Stomach smooth muscle (tissue), 2 donors: ENCODE results near the gene E2F2.
A peak's percentile ranks its signal among the peaks of the same experiment; 100 is the strongest.
"Not testable (repeated sequence)": the region's sequence is repeated elsewhere in the genome, so short reads cannot be mapped to it uniquely, and the experiment has no call there.

Experiments
- H3K27ac ChIP-seq: one replicate; pipeline ENCODE4 v1.7.0; 2013; ENCODE audit warnings: mild to moderate bottlenecking, low read length, inconsistent platforms
- H3K27me3 ChIP-seq, 2 donors: one replicate each; pipeline ENCODE4 v1.7.0; 2013; ENCODE audit warnings: low read length in 2 of 2; ENCODE audit not compliant: insufficient read depth in 2 of 2, control insufficient read depth in 1 of 2
- H3K36me3 ChIP-seq, 2 donors: one replicate each; pipeline ENCODE4 v1.7.0; 2013; ENCODE audit warnings: low read length in 2 of 2; ENCODE audit not compliant: control insufficient read depth in 2 of 2, insufficient read depth in 2 of 2
- H3K4me1 ChIP-seq: one replicate; pipeline ENCODE4 v1.7.0; 2013; ENCODE audit warnings: low read length; ENCODE audit not compliant: control insufficient read depth, insufficient read depth
- H3K4me3 ChIP-seq, 2 donors: one replicate each; pipeline ENCODE4 v1.7.0; 2013; ENCODE audit warnings: low read length in 2 of 2
- H3K9ac ChIP-seq, 2 donors: one replicate each; pipeline ENCODE4 v1.7.0; 2013; ENCODE audit warnings: low read length in 2 of 2, mild to moderate bottlenecking in 1 of 2
- H3K9me3 ChIP-seq, 2 donors: one replicate each; pipeline ENCODE4 v1.7.0; 2013; ENCODE audit warnings: low read length in 2 of 2; ENCODE audit not compliant: control insufficient read depth in 2 of 2
- donor health status: healthy.
- donor health status: Pancreatic carcinoma.

E2F2 gene

GRCh38 chr1:23543707-23544443 lies 12.8 kb upstream of the E2F2 start:
- peaks cover 18% of the 10 kb centered on the region for H3K4me1 ChIP-seq
- H3K36me3 ChIP-seq, result no peaks in the 10 kb centered on the region
- H3K9ac ChIP-seq, result no peak overlapping the region
- H3K4me3 ChIP-seq, result no peak overlapping the region
- no peak overlapping the region for H3K27ac ChIP-seq
- H3K27me3 ChIP-seq, result no peaks in the 10 kb centered on the region
- H3K9me3 ChIP-seq, result no peaks in the 10 kb centered on the region

- H3K4me3 ChIP-seq, H3K27ac ChIP-seq, H3K9ac ChIP-seq, H3K27me3 ChIP-seq, H3K36me3 ChIP-seq, H3K9me3 ChIP-seq: not testable (repeated sequence)
- peaks cover 18% of the 10 kb centered on the region for H3K4me1 ChIP-seq
Measured at GRCh38 chr1:23542940-23543339, 11.9 kb upstream of the E2F2 start.

- no peaks in the 10 kb centered on the region for H3K9me3 ChIP-seq
- H3K4me1 ChIP-seq, result peaks cover 10% of the 10 kb centered on the region
- no peaks in the 10 kb centered on the region for H3K27me3 ChIP-seq
- H3K27ac ChIP-seq, result no peak overlapping the region
- peak overlapping the region in 1 of 2 donors; percentile 58 for H3K4me3 ChIP-seq
- H3K36me3 ChIP-seq, result no peaks in the 10 kb centered on the region
- peak overlapping the region in 1 of 2 donors; percentile 62 for H3K9ac ChIP-seq
Measured at GRCh38 chr1:23539698-23540266, 8.7 kb upstream of the E2F2 start.

- no peaks in the 10 kb centered on the region for H3K36me3 ChIP-seq
- no peaks in the 10 kb centered on the region for H3K27me3 ChIP-seq
- no peak overlapping the region for H3K9ac ChIP-seq
- H3K4me3 ChIP-seq, result no peak overlapping the region
- H3K27ac ChIP-seq, result no peak overlapping the region
- no peaks in the 10 kb centered on the region for H3K9me3 ChIP-seq
- peaks cover 7% of the 10 kb centered on the region for H3K4me1 ChIP-seq
Measured at GRCh38 chr1:23537296-23537973, 6.4 kb upstream of the E2F2 start.

- Histone ChIP-seq H3K36me3 (no peaks in the 10 kb centered on the region), H3K9ac (no peak overlapping the region), H3K27me3 (peaks cover 11 to 13% of the 10 kb centered on the region in 2 donors), H3K27ac (no peak overlapping the region), H3K4me1 (peaks cover 20% of the 10 kb centered on the region), H3K9me3 (no peaks in the 10 kb centered on the region), H3K4me3 (no peak overlapping the region)
Measured at GRCh38 chr1:23533246-23534023, 2.4 kb upstream of the E2F2 start.

- peak overlapping the region; percentile 41 for H3K27ac ChIP-seq
- peak overlapping the region; percentile 51 to 60 for H3K9ac ChIP-seq
- H3K4me1 ChIP-seq, result peaks cover 24% of the 10 kb centered on the region
- peaks cover 17 to 18% of the 10 kb centered on the region in 2 donors for H3K27me3 ChIP-seq
- no peaks in the 10 kb centered on the region for H3K36me3 ChIP-seq
- H3K4me3 ChIP-seq, result peak overlapping the region; percentile 62 to 63
- H3K9me3 ChIP-seq, result no peaks in the 10 kb centered on the region
Measured at GRCh38 chr1:23531562-23532094, 595 bp upstream of the E2F2 start.

GRCh38 chr1:23530087-23530746 lies 816 bp downstream of the E2F2 start:
- peak overlapping the region; percentile 57 to 70 for H3K4me3 ChIP-seq
- no peaks in the 10 kb centered on the region for H3K9me3 ChIP-seq
- H3K4me1 ChIP-seq, result peaks cover 24% of the 10 kb centered on the region
- H3K9ac ChIP-seq, result peak overlapping the region in 1 of 2 donors; percentile 27
- peaks cover 17 to 18% of the 10 kb centered on the region in 2 donors for H3K27me3 ChIP-seq
- H3K27ac ChIP-seq, result no peak overlapping the region
- H3K36me3 ChIP-seq, result no peaks in the 10 kb centered on the region

- no peak overlapping the region for H3K4me3 ChIP-seq
- no peak overlapping the region for H3K9ac ChIP-seq
- H3K27ac ChIP-seq, result no peak overlapping the region
- peaks cover 17 to 18% of the 10 kb centered on the region in 2 donors for H3K27me3 ChIP-seq
- no peaks in the 10 kb centered on the region for H3K9me3 ChIP-seq
- peaks cover 24% of the 10 kb centered on the region for H3K4me1 ChIP-seq
- H3K36me3 ChIP-seq, result no peaks in the 10 kb centered on the region
Measured at GRCh38 chr1:23529146-23530086, 1.6 kb downstream of the E2F2 start.

GRCh38 chr1:23528250-23528978 lies 2.6 kb downstream of the E2F2 start:
- H3K9ac ChIP-seq, result no peak overlapping the region
- H3K27ac ChIP-seq, result no peak overlapping the region
- no peak overlapping the region for H3K4me3 ChIP-seq
- H3K4me1 ChIP-seq, result peaks cover 24% of the 10 kb centered on the region
- H3K36me3 ChIP-seq, result no peaks in the 10 kb centered on the region
- peaks cover 17 to 18% of the 10 kb centered on the region in 2 donors for H3K27me3 ChIP-seq
- H3K9me3 ChIP-seq, result no peaks in the 10 kb centered on the region
